C4-2B (cell line): Measurements from ENCODE around the gene FAM72B.
"Not testable (repeated sequence)": the region's sequence is repeated elsewhere in the genome, so short reads cannot be mapped to it uniquely, and the experiment has no call there.

Experiments used
- H3K27ac ChIP-seq: fragments of 450-650 bp; 2 replicates; pipeline ENCODE4 v1.5.1; 2017
- TF ChIP-seq, protein P1 (sequence below): fragments of 450-650 bp; conservative IDR thresholded peaks from 2 replicates; pipeline ENCODE4 v1.5.1; 2017; ENCODE audit warnings: mild to moderate bottlenecking

FAM72B gene

DNA sequence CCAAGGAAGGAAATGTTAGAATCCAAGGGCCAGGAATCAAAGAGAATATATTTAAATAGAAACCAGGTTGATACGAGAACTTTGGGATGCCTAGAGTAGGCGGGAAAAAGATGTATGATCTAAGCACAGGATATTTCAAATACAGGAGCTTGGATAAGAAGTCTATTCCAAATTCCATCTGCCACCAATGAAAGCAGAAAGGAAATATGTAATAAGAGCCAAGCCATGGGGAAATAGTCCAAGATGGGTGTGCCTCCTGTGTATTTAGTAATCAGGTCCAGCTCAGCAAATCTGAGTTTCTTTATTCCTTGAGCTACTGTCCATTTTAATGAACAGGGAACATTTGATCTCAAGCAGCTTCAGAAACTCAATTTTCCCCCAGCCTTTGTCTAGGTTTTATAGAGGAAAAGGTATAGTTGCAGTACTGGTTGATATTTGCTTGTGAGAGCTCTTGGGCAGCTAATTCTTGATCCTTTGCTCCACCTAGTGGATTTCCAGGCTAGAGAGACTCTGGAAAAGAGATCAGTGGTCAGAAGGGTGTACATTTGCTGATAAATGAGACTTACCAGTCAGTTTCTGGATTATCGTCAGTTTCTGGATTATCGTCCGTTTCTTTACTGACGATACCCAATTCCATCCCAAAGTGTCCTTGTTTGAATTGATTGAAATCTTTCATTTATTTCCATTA, 28.3 kb downstream of the FAM72B start:
- TF ChIP-seq, protein P1, sequence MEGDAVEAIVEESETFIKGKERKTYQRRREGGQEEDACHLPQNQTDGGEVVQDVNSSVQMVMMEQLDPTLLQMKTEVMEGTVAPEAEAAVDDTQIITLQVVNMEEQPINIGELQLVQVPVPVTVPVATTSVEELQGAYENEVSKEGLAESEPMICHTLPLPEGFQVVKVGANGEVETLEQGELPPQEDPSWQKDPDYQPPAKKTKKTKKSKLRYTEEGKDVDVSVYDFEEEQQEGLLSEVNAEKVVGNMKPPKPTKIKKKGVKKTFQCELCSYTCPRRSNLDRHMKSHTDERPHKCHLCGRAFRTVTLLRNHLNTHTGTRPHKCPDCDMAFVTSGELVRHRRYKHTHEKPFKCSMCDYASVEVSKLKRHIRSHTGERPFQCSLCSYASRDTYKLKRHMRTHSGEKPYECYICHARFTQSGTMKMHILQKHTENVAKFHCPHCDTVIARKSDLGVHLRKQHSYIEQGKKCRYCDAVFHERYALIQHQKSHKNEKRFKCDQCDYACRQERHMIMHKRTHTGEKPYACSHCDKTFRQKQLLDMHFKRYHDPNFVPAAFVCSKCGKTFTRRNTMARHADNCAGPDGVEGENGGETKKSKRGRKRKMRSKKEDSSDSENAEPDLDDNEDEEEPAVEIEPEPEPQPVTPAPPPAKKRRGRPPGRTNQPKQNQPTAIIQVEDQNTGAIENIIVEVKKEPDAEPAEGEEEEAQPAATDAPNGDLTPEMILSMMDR, result 0 out of 2 replicates have a peak, but pooled peaks have one; percentile 13

DNA sequence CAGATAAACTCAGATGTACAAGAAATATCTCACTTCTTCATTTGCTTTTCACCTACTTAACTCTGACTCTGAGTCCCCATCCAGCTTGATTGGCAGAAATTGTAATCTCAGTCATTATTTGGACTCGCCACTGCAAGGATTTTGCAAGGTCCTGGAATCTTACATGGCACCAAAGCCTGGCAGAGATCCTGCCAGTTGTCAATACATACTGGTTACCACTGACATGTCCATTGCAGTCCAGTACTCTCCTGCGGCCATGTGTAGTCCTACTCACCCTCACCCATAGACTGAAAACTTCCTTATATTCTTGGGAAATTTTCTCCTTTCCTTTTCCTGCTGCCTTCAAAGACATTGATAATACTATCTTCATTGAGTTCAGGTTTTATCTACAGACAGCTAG, 29.3 kb downstream of the FAM72B start:
- not testable (repeated sequence) for H3K27ac ChIP-seq

More for the DNA sequence above, 28.3 kb downstream of the FAM72B start:
- not testable (repeated sequence) for H3K27ac ChIP-seq

DNA sequence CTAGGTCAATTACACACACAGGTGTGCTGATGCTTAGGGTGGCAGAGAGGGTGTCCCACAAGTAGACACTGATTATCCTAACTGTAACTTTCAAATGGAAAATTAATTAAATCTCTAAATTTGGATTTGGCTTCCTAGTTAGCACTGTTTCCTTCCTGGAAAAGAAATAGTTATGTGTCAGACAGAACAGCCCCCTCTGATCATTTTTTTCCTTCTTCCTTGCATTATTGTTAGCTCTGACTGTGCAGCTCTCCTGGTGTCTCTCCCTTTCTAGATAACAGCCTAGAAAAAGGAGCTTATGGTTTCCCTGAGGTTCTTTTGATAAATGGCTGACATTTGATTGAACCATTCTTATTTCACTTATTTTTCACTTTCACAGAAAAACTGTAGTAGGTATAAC, 31.4 kb downstream of the FAM72B start:
- not testable (repeated sequence) for H3K27ac ChIP-seq

DNA sequence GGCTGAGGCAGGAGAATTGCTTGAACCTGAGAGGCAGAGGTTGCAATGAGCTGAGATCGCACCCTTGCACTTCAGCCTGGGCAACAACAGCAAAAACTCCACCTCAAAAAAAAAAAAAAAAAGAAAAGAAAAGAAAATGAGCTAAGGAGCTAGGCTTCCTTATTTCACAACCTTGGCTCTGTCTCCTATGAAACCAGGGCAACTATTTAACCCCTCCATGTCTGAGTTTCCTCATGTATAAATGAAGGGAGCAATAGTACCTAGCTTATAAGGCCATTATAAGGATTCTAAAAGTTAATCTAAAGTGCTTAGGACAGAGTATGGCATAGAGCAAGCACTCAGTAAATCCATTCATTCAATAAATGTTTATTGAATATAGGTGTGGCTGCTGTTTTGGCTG, 32.8 kb downstream of the FAM72B start:
- not testable (repeated sequence) for H3K27ac ChIP-seq

DNA sequence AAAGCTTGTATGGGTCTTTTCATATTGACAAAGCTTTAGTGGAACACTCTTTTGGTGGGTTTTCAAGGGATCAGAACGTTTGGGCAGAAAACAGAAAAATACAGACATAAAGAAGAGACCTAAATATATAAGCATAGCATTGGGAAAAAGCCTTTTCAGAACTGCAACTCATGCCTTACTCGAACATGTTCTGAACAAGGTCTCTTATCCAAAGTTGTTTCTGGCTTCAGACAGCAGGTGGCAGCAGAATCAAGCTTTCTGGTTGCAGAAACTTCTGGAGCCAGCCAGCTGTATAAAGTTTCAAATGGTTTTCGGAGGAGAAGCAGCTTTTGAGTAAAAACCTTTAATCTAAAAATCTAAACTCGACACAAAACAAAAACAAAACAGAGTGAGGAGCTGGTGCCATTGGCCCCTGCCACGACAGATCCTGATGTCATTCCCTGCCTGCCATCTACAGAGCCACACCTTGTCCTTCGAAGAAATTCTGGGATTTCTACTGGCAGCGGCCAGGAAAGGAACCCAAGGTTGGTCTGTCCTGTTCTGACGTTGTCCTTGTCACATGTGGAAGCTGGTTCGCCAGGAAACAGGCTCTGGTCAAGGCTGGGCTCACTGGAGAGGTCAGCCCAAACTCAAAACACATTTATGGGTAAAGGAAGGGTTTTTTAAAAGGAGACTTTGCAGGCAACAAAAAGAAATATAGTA, 35.5 kb downstream of the FAM72B start:
- H3K27ac ChIP-seq, result not testable (repeated sequence)

DNA sequence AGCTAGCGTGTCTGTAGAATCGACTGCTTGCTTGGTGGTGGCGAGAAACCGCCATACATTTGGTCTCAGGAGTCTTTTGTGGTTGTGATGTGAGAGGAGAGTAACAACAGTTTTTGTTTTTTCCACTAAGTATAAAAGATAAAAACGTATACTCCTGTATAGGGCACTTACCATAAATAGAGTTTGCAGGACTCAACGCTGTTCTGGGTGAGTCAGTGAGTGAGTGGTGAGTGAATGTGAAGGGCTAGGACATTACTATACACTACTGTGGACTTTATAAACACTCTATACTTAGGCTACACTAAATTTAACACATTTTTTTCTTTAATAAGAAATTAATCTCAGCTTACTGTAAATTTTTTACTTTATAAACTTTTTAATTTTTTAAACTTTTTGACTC, 43.7 kb downstream of the FAM72B start:
- H3K27ac ChIP-seq, result not testable (repeated sequence)

DNA sequence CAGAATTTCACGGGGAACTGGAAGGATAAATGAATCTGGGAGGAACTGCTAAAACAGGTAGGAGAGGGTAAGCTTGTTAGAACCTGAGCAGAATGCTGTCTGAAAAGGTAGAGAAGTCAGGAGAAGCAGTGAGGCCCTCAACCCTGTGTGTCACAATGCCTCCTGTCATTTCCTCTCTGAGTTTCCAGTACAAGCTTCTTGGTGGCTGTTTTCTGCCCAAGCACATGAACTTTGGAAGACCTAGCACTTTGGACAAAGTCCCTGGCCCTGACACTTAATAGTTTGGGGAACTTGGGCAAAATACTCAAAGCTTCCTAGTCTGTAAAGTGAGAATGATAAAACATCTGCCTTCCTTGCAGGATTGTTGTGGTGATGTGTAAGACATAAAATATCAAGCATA, 52.6 kb downstream of the FAM72B start:
- H3K27ac ChIP-seq, result not testable (repeated sequence)

DNA sequence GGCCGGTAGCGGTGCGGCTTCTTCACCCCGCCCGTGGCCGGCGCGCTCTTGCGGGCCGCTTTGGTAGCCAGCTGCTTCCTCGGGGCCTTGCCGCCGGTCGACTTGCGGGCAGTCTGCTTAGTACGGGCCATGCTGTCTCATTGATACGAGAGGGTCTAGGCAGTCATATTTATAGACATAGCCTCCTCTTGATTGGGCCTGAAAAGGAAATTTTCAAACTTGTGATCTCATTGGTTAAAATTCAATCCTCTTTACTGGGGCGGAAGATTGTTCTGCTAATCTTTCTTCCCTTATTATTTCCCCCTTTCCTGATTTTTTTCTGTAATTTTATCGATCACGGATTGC, 65.7 kb downstream of the FAM72B start:
- H3K27ac ChIP-seq, result not testable (repeated sequence)
